HepG2 (cell line): ENCODE results near the gene BTBD6.

ENCODE experiments used
- ERF ChIP-seq: IDR thresholded peaks from 2 replicates; pipeline ENCODE4 v1.6.1; 2018; ENCODE audit warnings: missing biosample characterization, missing genetic modification reagents
- FOXK2 ChIP-seq: fragments of 450-650 bp; IDR thresholded peaks from 2 replicates; pipeline ENCODE4 v1.6.1; 2016
- MBNL3 ChIP-seq: fragments of 250-450 bp; sonication (Bioruptor Pico); conservative IDR thresholded peaks from 2 replicates; pipeline ENCODE4 v1.8.0; 2022; ENCODE audit warnings: mild to moderate bottlenecking, inconsistent platforms
- PCBP2 ChIP-seq: fragments of 200-400 bp; formaldehyde crosslinking; optimal IDR thresholded peaks from 2 replicates; pipeline ENCODE3; 2018; ENCODE audit warnings: low read length, low read depth; ENCODE audit not compliant: poor library complexity, severe bottlenecking
- ZNF34 ChIP-seq: sonication (generic); formaldehyde crosslinking; IDR thresholded peaks from 2 replicates; pipeline ENCODE4 v1.4.0; 2020; ENCODE audit warnings: mild to moderate bottlenecking, missing genetic modification reagents, borderline replicate concordance
- ZNF703 ChIP-seq: sonication (generic); formaldehyde crosslinking; IDR thresholded peaks from 2 replicates; pipeline ENCODE4 v1.5.1; 2020; ENCODE audit warnings: missing genetic modification reagents, mild to moderate bottlenecking, moderate library complexity, borderline replicate concordance
- TF ChIP-seq, protein P1 (sequence below): sonication (generic); formaldehyde crosslinking; IDR thresholded peaks from 2 replicates; pipeline ENCODE4 v1.5.0; 2020; ENCODE audit warnings: mild to moderate bottlenecking, missing genetic modification reagents, moderate library complexity

DNA sequence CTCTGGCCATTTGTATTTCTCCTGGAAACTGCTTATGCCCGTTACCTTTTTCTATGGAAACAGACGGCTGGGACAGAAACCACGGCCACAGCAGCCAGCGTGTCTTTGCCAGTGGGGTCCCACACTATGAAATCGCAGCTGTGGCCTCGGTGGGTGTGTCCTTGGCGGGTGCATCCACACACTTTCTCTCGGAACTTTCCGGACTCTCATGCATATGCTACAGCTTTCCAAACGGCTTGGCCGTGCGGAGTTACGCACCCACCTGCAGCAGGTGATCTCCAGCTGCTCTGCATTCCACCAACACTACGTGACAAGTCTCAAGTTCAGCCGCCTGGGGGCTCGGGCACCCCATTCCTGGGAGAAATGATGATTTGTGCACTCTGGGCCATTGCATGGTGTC, 1.3 kb upstream of the BTBD6 start:
- TF ChIP-seq FOXK2 (no peak), MBNL3 (CRISPR knock-in tag) (no peak), ERF (CRISPR knock-in tag) (no peak), ZNF34 (no peak), ZNF703 (no peak), PCBP2 (no peak)
- TF ChIP-seq, protein P1, sequence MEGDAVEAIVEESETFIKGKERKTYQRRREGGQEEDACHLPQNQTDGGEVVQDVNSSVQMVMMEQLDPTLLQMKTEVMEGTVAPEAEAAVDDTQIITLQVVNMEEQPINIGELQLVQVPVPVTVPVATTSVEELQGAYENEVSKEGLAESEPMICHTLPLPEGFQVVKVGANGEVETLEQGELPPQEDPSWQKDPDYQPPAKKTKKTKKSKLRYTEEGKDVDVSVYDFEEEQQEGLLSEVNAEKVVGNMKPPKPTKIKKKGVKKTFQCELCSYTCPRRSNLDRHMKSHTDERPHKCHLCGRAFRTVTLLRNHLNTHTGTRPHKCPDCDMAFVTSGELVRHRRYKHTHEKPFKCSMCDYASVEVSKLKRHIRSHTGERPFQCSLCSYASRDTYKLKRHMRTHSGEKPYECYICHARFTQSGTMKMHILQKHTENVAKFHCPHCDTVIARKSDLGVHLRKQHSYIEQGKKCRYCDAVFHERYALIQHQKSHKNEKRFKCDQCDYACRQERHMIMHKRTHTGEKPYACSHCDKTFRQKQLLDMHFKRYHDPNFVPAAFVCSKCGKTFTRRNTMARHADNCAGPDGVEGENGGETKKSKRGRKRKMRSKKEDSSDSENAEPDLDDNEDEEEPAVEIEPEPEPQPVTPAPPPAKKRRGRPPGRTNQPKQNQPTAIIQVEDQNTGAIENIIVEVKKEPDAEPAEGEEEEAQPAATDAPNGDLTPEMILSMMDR: no peak
